DND-41 (cell line): ENCODE results near the gene GET4.

ENCODE experiments used
- ATAC-seq: fragments of 200-7000 bp; cut with Tn5 transposase; 3 replicates; pipeline ENCODE4 v1.9.1; 2021; ENCODE audit warnings: low read depth; ENCODE audit not compliant: insufficient read depth
- DNase-seq: peaks from one replicate; pipeline ENCODE4 v3.0.0-alpha.2; 2020
- H2AFZ ChIP-seq: 2 replicates; pipeline ENCODE4 v1.6.0; 2012; ENCODE audit warnings: low read depth, low read length
- H3K27ac ChIP-seq: 2 replicates; pipeline ENCODE4 v1.5.1; 2012; ENCODE audit warnings: low read length, inconsistent platforms
- H3K27me3 ChIP-seq: fragments of 200-600 bp; sonication (generic); 2 replicates; pipeline ENCODE4 v1.6.0; 2012; ENCODE audit warnings: low read length, mild to moderate bottlenecking, inconsistent platforms; ENCODE audit not compliant: insufficient read depth, poor library complexity
- H3K36me3 ChIP-seq: 2 replicates; pipeline ENCODE4 v1.5.1; 2012; ENCODE audit warnings: low read length, inconsistent platforms; ENCODE audit not compliant: insufficient read depth
- H3K4me1 ChIP-seq: 2 replicates; pipeline ENCODE4 v1.5.1; 2012; ENCODE audit warnings: mild to moderate bottlenecking, low read length; ENCODE audit not compliant: insufficient read depth
- H3K4me2 ChIP-seq: 2 replicates; pipeline ENCODE4 v1.6.0; 2012; ENCODE audit warnings: mild to moderate bottlenecking, moderate library complexity, low read length, inconsistent platforms; ENCODE audit not compliant: insufficient read depth
- H3K4me3 ChIP-seq, 2 experiments: fragments of 200-600 bp in 1 of 2; shearing (Covaris generic) in 1 of 2; 2 replicates each; pipeline ENCODE4 v1.5.1; 2012 to 2016; ENCODE audit warnings: inconsistent platforms in 2 of 2, low read length in 2 of 2, mild to moderate bottlenecking in 2 of 2, low read depth in 1 of 2, moderate library complexity in 1 of 2
- H3K79me2 ChIP-seq: 2 replicates; pipeline ENCODE4 v1.6.0; 2012; ENCODE audit warnings: low read length, inconsistent platforms; ENCODE audit not compliant: insufficient read depth
- H3K9ac ChIP-seq: 2 replicates; pipeline ENCODE4 v1.6.0; 2012; ENCODE audit warnings: low read depth, mild to moderate bottlenecking, inconsistent platforms, low read length, moderate library complexity
- H3K9me3 ChIP-seq: 2 replicates; pipeline ENCODE4 v1.5.1; 2012; ENCODE audit warnings: low read length, moderate library complexity, mild to moderate bottlenecking, inconsistent platforms; ENCODE audit not compliant: insufficient read depth, severe bottlenecking
- H4K20me1 ChIP-seq: 2 replicates; pipeline ENCODE4 v1.6.0; 2012; ENCODE audit warnings: low read length; ENCODE audit not compliant: insufficient read depth
- EZH2 ChIP-seq: IDR thresholded peaks from 3 replicates; pipeline ENCODE4 v1.6.1; 2012; ENCODE audit warnings: borderline replicate concordance, low read depth, mild to moderate bottlenecking, moderate library complexity, low read length, inconsistent platforms; ENCODE audit not compliant: severe bottlenecking
- TF ChIP-seq, protein P1 (sequence below): IDR thresholded peaks from 2 replicates; pipeline ENCODE4 v1.5.1; 2012; ENCODE audit warnings: borderline replicate concordance, low read length, moderate library complexity, mild to moderate bottlenecking; ENCODE audit not compliant: poor library complexity, severe bottlenecking; ENCODE audit errors: extremely low read depth

Gene GET4

DNA sequence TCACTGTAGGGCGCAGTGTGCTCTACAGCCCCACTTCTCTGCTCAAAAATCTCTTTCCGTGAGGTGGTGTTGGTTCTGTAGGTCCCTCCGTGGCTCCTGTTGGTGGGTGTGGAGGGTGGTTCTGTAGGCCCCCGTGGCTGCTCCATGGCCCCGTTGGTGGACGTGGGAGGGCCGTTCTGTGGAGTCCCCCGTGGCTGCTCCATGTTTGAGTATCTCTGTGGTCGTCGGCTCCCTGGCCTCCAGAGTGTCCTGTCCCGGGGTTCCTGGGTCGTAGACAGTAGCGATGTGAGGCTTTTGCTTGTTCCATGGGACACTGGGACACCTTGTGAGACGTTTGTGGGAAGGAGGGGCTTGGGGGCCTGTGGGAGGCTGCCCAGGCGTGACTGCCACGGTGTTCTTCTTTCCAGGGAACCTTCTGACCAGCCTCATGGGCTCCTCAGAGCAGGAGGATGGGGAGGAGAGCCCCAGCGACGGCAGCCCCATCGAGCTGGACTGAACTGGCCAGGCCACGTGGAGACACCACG lies 18.6 kb downstream of the GET4 start:
- ATAC-seq (no peak), DNase-seq (no peak)
- no peaks in the 10 kb centered on the region for H3K4me1 ChIP-seq
- H2AFZ ChIP-seq, result no peak overlapping the region
- no peak for TF ChIP-seq EZH2
- TF ChIP-seq, protein P1, sequence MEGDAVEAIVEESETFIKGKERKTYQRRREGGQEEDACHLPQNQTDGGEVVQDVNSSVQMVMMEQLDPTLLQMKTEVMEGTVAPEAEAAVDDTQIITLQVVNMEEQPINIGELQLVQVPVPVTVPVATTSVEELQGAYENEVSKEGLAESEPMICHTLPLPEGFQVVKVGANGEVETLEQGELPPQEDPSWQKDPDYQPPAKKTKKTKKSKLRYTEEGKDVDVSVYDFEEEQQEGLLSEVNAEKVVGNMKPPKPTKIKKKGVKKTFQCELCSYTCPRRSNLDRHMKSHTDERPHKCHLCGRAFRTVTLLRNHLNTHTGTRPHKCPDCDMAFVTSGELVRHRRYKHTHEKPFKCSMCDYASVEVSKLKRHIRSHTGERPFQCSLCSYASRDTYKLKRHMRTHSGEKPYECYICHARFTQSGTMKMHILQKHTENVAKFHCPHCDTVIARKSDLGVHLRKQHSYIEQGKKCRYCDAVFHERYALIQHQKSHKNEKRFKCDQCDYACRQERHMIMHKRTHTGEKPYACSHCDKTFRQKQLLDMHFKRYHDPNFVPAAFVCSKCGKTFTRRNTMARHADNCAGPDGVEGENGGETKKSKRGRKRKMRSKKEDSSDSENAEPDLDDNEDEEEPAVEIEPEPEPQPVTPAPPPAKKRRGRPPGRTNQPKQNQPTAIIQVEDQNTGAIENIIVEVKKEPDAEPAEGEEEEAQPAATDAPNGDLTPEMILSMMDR, result no peak
- no peak overlapping the region for H3K9ac ChIP-seq
- no peaks in the 10 kb centered on the region for H3K9me3 ChIP-seq
- 0 out of 2 replicates have a peak, but pooled peaks cover 2% of the 10 kb centered on the region for H3K79me2 ChIP-seq
- no peak overlapping the region for H3K27ac ChIP-seq
- H3K36me3 ChIP-seq, result peaks cover 78% of the 10 kb centered on the region
- no peak overlapping the region for H3K4me2 ChIP-seq
- H4K20me1 ChIP-seq, result peaks cover 59% of the 10 kb centered on the region
- no peaks in the 10 kb centered on the region for H3K27me3 ChIP-seq
- H3K4me3 ChIP-seq, result no peak overlapping the region

GRCh38 chr7:895451-896052 lies 19.2 kb downstream of the GET4 start:
- no peak overlapping the region for H3K4me2 ChIP-seq
- no peak overlapping the region for H2AFZ ChIP-seq
- H3K9me3 ChIP-seq, result no peaks in the 10 kb centered on the region
- no peak overlapping the region for H3K9ac ChIP-seq
- H3K4me3 ChIP-seq, result no peak overlapping the region
- DNase-seq (no peak), ATAC-seq (no peak)
- no peaks in the 10 kb centered on the region for H3K4me1 ChIP-seq
- TF ChIP-seq, protein P1, result no peak
- no peak for TF ChIP-seq EZH2
- H3K27me3 ChIP-seq, result no peaks in the 10 kb centered on the region
- H3K36me3 ChIP-seq, result peaks cover 75% of the 10 kb centered on the region
- no peak overlapping the region for H3K27ac ChIP-seq
- H3K79me2 ChIP-seq, result 0 out of 2 replicates have a peak, but pooled peaks cover 2% of the 10 kb centered on the region
- peaks cover 57% of the 10 kb centered on the region for H4K20me1 ChIP-seq

DNA sequence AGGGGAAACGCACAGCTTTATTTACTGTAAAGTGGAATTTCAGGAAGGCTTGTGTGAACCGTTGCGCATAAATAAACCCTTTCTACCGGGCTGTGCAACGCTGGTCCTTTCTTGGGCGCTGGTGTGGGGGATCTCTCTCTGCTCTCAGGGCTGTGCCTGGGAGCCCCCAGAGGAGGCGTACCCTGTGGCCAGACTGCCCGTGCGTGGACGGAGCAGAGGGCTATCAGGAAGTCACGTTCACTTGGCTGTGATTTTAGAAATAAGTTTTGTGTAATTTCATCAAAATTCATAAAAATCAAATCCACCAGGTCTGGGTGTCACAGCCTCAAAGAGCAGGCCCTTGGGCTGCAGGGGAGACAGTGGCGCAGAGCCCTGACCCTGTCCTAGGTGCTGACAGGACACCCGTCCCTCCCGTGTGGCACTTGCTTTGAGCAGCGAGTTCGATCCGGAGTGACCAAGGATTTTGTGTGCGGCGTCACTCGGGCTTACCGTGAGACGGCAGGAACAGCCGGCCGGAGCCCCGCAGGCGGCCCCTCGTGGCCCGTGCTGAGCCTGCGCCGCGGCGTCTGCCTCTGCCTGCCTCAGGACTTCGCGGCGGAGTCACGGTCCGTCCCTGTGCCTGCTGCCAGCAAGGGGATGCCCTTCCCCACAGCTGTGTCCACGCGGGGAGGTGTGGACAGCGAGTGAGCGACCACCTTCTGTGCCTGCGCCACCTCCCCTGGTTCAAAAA lies 20.2 kb downstream of the GET4 start:
- Histone ChIP-seq H3K36me3 (peaks cover 65% of the 10 kb centered on the region), H4K20me1 (peaks cover 53% of the 10 kb centered on the region)

More for the DNA sequence above, 20.2 kb downstream of the GET4 start:
- Histone ChIP-seq H3K4me3 (no peak overlapping the region), H3K9me3 (no peaks in the 10 kb centered on the region), H3K79me2 (no peaks in the 10 kb centered on the region), H3K4me1 (no peaks in the 10 kb centered on the region), H2AFZ (no peak overlapping the region), H3K4me2 (no peak overlapping the region), H3K27me3 (no peaks in the 10 kb centered on the region), H3K27ac (no peak overlapping the region), H3K9ac (no peak overlapping the region)
- ATAC-seq, result no peak
- no peak for DNase-seq
- TF ChIP-seq EZH2, result no peak
- TF ChIP-seq, protein P1, result no peak
